Glutamatergic neuron (in vitro differentiated cells): Measurements from ENCODE around the gene ELF4. TPM values are rescaled to one million over a fixed set of nuclear protein-coding genes. Genes with fewer than 3 reads are reported as not detected.
A peak's percentile ranks its signal among the peaks of the same experiment; 100 is the strongest.

Source experiments
- DNase-seq: peaks from one replicate; pipeline ENCODE4 v3.0.0; 2022
- H3K27ac Mint-ChIP-seq: one replicate; pipeline ENCODE4 v1.8.0; 2020; ENCODE audit warnings: mild to moderate bottlenecking, mixed read lengths, inconsistent platforms; ENCODE audit not compliant: unreplicated experiment
- H3K27me3 Mint-ChIP-seq: one replicate; pipeline ENCODE4 v1.8.0; 2020; ENCODE audit warnings: mild to moderate bottlenecking, moderate library complexity, mixed read lengths, inconsistent platforms; ENCODE audit not compliant: unreplicated experiment
- H3K36me3 Mint-ChIP-seq: one replicate; pipeline ENCODE4 v1.8.0; 2020; ENCODE audit warnings: mild to moderate bottlenecking, mixed read lengths, inconsistent platforms; ENCODE audit not compliant: unreplicated experiment
- H3K4me1 Mint-ChIP-seq: one replicate; pipeline ENCODE4 v1.8.0; 2020; ENCODE audit warnings: mild to moderate bottlenecking, low read depth, mixed read lengths, inconsistent platforms; ENCODE audit not compliant: unreplicated experiment
- H3K4me3 Mint-ChIP-seq: one replicate; pipeline ENCODE4 v1.8.0; 2020; ENCODE audit warnings: mild to moderate bottlenecking, mixed read lengths, inconsistent platforms; ENCODE audit not compliant: unreplicated experiment
- H3K9me3 Mint-ChIP-seq: one replicate; pipeline ENCODE4 v1.8.0; 2020; ENCODE audit warnings: mild to moderate bottlenecking, moderate library complexity, mixed read lengths, inconsistent platforms; ENCODE audit not compliant: unreplicated experiment
- CTCF ChIP-seq: fragments of 200-600 bp; sonication (generic); IDR thresholded peaks from one replicate; pipeline ENCODE4 v1.5.0; 2021; ENCODE audit not compliant: partially characterized antibody, unreplicated experiment
- total RNA-seq: library from RNA; stranded (reverse); fragmentation: NEBNext Ultra II Directional; extraction: Animal tissue kit (Norgen Biotek cat#: 25700); gene quantifications from one replicate; pipeline ENCODE4 v1.2.1, GENCODE V29; 2021; ENCODE audit not compliant: unreplicated experiment

The ELF4 gene
- total RNA-seq, 1 donor from 2014 or later = 0.10 TPM

GRCh38 chrX:130081421-130082045 is 28.8 kb downstream of the ELF4 start:
- Mint-ChIP-seq H3K9me3 (peaks cover 1% of the 10 kb centered on the region), H3K4me3 (peak overlapping the region; percentile 71), H3K27ac (no peak overlapping the region), H3K36me3 (no peaks in the 10 kb centered on the region), H3K4me1 (peaks cover 3% of the 10 kb centered on the region), H3K27me3 (peaks cover 2% of the 10 kb centered on the region)
- no peak for DNase-seq
- TF ChIP-seq CTCF = no peak

- Mint-ChIP-seq H3K27ac (no peak overlapping the region), H3K4me1 (peaks cover 3% of the 10 kb centered on the region), H3K9me3 (peaks cover 1% of the 10 kb centered on the region), H3K4me3 (no peak overlapping the region), H3K36me3 (no peaks in the 10 kb centered on the region), H3K27me3 (peaks cover 2% of the 10 kb centered on the region)
- TF ChIP-seq CTCF = no peak
- no peak for DNase-seq
Observed at GRCh38 chrX:130080791-130081367, 29.4 kb downstream of the ELF4 start.

- TF ChIP-seq CTCF = peak; percentile 75
- H3K9me3 Mint-ChIP-seq = peaks cover 1% of the 10 kb centered on the region
- no peaks in the 10 kb centered on the region for H3K36me3 Mint-ChIP-seq
- DNase-seq = peak; percentile 64
- H3K4me3 Mint-ChIP-seq = no peak overlapping the region
- H3K27ac Mint-ChIP-seq = no peak overlapping the region
- peaks cover 2% of the 10 kb centered on the region for H3K27me3 Mint-ChIP-seq
- H3K4me1 Mint-ChIP-seq = peaks cover 3% of the 10 kb centered on the region
Observed at GRCh38 chrX:130079824-130080406, 30.4 kb downstream of the ELF4 start.

GRCh38 chrX:130075777-130076176 is 34.5 kb downstream of the ELF4 start:
- Mint-ChIP-seq H3K4me1 (no peaks in the 10 kb centered on the region), H3K27ac (no peak overlapping the region), H3K27me3 (peaks cover 2% of the 10 kb centered on the region), H3K9me3 (no peaks in the 10 kb centered on the region), H3K36me3 (no peaks in the 10 kb centered on the region), H3K4me3 (no peak overlapping the region)
- TF ChIP-seq CTCF = no peak
- DNase-seq = no peak

GRCh38 chrX:130072345-130072740 is 38.0 kb downstream of the ELF4 start:
- H3K27ac Mint-ChIP-seq = no peak overlapping the region
- peaks cover under 1% of the 10 kb centered on the region for H3K9me3 Mint-ChIP-seq
- TF ChIP-seq CTCF = no peak
- H3K36me3 Mint-ChIP-seq = no peaks in the 10 kb centered on the region
- H3K27me3 Mint-ChIP-seq = no peaks in the 10 kb centered on the region
- DNase-seq = no peak
- H3K4me3 Mint-ChIP-seq = no peak overlapping the region
- H3K4me1 Mint-ChIP-seq = no peaks in the 10 kb centered on the region
